ENCODE measurements around the gene TSPAN31.

Gene TSPAN31

GRCh38 chr12:57764662-57765002 is 19.8 kb downstream of the TSPAN31 start:
- ATAC-seq, result no peak

DNA sequence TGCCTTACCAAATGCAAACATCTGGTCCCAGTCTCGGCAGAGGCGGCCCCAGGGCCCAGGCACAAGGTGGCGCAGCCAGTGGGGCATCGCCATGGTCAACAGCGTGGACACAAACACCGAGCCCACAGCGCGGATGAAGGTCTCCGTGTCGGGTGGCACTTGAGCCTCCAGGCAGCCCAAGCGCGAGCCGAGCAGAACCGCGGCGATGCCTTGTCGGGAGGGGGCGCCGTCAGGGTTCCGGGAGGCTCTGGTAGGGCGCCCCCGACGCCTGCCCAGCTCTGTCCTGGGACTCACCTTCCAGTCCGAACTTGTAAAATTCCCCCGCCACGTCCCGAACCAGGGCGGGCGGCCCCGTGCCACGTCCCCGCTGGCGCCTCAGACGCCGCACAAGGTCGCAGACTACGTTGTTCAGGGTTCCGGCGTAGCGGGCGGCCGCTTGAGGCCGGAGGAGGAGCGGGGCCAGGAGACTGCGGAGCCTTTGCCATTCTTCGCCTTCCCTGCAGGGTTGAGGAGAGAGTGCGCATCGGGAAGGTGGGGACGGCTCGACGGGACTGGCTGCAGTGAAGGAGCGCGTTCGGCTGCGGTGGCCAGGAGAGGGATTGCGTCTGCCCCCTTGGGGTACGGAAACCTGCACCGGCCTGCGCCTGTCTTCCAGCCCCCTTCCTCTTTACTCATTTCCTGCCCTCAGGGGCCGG is 20.3 kb downstream of the TSPAN31 start:
- no peak for TF ChIP-seq TCF4 (CRISPR knock-in tag; IDR thresholded peaks at IDR 0.05; ENCODE audit: borderline replicate concordance)
- TF ChIP-seq, protein P1, sequence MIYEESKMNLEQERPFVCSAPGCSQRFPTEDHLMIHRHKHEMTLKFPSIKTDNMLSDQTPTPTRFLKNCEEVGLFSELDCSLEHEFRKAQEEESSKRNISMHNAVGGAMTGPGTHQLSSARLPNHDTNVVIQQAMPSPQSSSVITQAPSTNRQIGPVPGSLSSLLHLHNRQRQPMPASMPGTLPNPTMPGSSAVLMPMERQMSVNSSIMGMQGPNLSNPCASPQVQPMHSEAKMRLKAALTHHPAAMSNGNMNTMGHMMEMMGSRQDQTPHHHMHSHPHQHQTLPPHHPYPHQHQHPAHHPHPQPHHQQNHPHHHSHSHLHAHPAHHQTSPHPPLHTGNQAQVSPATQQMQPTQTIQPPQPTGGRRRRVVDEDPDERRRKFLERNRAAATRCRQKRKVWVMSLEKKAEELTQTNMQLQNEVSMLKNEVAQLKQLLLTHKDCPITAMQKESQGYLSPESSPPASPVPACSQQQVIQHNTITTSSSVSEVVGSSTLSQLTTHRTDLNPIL (CRISPR knock-in tag; IDR thresholded peaks at IDR 0.05; ENCODE audit: low read depth), result no peak
- no peak for TF ChIP-seq GLIS3 (CRISPR knock-in tag; IDR thresholded peaks at IDR 0.05)
- no peak for TF ChIP-seq ZFP30 (CRISPR knock-in tag; IDR thresholded peaks at IDR 0.05)
- no peak for TF ChIP-seq ZNF8 (CRISPR knock-in tag; IDR thresholded peaks at IDR 0.05)
- no peak for TF ChIP-seq ARNTL (CRISPR knock-in tag; IDR thresholded peaks at IDR 0.05; ENCODE audit: borderline replicate concordance, low read depth)
- no peak for TF ChIP-seq ZFP3 (CRISPR knock-in tag; IDR thresholded peaks at IDR 0.05)
- TF ChIP-seq TOX (CRISPR knock-in tag; IDR thresholded peaks at IDR 0.05; ENCODE audit: borderline replicate concordance), result no peak
- no peak for TF ChIP-seq RARB (CRISPR knock-in tag; IDR thresholded peaks at IDR 0.05)
- TF ChIP-seq ESRRG (CRISPR knock-in tag; IDR thresholded peaks at IDR 0.05), result no peak
- peak; percentile 81 for ATAC-seq

More at GRCh38 chr12:57764662-57765002, 19.8 kb downstream of the TSPAN31 start:
- TF ChIP-seq BACH2 (CRISPR knock-in tag; IDR thresholded peaks at IDR 0.05; ENCODE audit: borderline replicate concordance) (no peak), RARB (CRISPR knock-in tag; IDR thresholded peaks at IDR 0.05) (no peak), ISL1 (CRISPR knock-in tag; IDR thresholded peaks at IDR 0.05) (no peak), GLIS3 (CRISPR knock-in tag; IDR thresholded peaks at IDR 0.05) (no peak), PPARA (CRISPR knock-in tag; IDR thresholded peaks at IDR 0.05; ENCODE audit: borderline replicate concordance) (no peak), SNAI2 (CRISPR knock-in tag; IDR thresholded peaks at IDR 0.05) (no peak), PATZ1 (CRISPR knock-in tag; IDR thresholded peaks at IDR 0.05; ENCODE audit: borderline replicate concordance) (no peak), ZC3H10 (CRISPR knock-in tag; IDR thresholded peaks at IDR 0.05) (no peak), TCF4 (CRISPR knock-in tag; IDR thresholded peaks at IDR 0.05; ENCODE audit: borderline replicate concordance) (no peak), OSR1 (CRISPR knock-in tag; IDR thresholded peaks at IDR 0.05) (no peak), ZFP3 (CRISPR knock-in tag; IDR thresholded peaks at IDR 0.05) (no peak)
- TF ChIP-seq, protein P2, sequence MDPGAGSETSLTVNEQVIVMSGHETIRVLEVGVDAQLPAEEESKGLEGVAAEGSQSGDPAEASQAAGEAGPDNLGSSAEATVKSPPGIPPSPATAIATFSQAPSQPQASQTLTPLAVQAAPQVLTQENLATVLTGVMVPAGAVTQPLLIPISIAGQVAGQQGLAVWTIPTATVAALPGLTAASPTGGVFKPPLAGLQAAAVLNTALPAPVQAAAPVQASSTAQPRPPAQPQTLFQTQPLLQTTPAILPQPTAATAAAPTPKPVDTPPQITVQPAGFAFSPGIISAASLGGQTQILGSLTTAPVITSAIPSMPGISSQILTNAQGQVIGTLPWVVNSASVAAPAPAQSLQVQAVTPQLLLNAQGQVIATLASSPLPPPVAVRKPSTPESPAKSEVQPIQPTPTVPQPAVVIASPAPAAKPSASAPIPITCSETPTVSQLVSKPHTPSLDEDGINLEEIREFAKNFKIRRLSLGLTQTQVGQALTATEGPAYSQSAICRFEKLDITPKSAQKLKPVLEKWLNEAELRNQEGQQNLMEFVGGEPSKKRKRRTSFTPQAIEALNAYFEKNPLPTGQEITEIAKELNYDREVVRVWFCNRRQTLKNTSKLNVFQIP (CRISPR knock-in tag; IDR thresholded peaks at IDR 0.05; ENCODE audit: borderline replicate concordance, low read depth), result no peak

DNA sequence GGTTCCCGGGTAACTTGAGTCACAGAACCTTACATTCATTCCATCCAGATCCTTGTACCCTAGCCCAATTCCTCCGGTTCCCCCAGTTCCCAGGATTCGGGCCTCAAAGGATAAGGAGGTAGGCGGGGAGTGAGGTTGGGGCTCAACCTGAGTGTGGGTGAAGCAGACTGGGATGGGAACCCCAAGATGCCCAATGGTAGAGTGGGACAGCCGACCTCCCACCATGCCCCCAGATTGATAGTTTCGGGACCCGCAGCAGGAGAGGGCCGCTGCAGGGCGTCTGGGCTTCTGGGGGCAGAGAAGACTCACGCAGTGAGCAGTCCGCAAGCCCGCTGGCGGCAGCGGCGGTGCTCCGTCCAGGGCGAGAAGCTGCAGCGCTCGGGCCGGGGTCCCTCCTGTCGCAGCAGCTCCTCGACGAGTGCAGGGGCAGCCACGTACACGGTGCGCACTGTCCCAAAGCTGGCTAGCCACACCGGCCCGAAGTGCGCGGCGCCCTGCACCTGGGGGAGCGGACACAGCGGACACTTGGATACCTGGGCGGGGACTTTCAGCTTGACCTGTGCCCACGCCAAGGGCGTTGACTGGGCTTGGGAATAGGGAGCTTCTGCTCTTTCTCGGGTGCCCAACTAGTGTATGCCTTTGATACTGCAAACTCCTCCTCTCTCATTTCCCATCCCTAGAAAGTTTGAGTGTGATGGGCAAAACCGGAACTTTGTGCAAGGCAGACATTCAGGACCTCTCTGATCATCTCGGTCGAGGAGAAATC is 21.0 kb downstream of the TSPAN31 start:
- TF ChIP-seq PATZ1 (CRISPR knock-in tag; IDR thresholded peaks at IDR 0.05; ENCODE audit: borderline replicate concordance) (no peak), ZC3H10 (CRISPR knock-in tag; IDR thresholded peaks at IDR 0.05) (no peak), SNAI2 (CRISPR knock-in tag; IDR thresholded peaks at IDR 0.05) (no peak), ZNF70 (CRISPR knock-in tag; IDR thresholded peaks at IDR 0.05) (no peak), ZFP3 (CRISPR knock-in tag; IDR thresholded peaks at IDR 0.05) (no peak), OSR1 (CRISPR knock-in tag; IDR thresholded peaks at IDR 0.05) (no peak), RARB (CRISPR knock-in tag; IDR thresholded peaks at IDR 0.05) (no peak), GLIS3 (CRISPR knock-in tag; IDR thresholded peaks at IDR 0.05) (no peak), CSRNP3 (CRISPR knock-in tag; IDR thresholded peaks at IDR 0.05) (no peak), TCF4 (CRISPR knock-in tag; IDR thresholded peaks at IDR 0.05; ENCODE audit: borderline replicate concordance) (no peak)
- TF ChIP-seq, protein P2 (CRISPR knock-in tag; IDR thresholded peaks at IDR 0.05; ENCODE audit: borderline replicate concordance, low read depth), result no peak
- TF ChIP-seq, protein P3, sequence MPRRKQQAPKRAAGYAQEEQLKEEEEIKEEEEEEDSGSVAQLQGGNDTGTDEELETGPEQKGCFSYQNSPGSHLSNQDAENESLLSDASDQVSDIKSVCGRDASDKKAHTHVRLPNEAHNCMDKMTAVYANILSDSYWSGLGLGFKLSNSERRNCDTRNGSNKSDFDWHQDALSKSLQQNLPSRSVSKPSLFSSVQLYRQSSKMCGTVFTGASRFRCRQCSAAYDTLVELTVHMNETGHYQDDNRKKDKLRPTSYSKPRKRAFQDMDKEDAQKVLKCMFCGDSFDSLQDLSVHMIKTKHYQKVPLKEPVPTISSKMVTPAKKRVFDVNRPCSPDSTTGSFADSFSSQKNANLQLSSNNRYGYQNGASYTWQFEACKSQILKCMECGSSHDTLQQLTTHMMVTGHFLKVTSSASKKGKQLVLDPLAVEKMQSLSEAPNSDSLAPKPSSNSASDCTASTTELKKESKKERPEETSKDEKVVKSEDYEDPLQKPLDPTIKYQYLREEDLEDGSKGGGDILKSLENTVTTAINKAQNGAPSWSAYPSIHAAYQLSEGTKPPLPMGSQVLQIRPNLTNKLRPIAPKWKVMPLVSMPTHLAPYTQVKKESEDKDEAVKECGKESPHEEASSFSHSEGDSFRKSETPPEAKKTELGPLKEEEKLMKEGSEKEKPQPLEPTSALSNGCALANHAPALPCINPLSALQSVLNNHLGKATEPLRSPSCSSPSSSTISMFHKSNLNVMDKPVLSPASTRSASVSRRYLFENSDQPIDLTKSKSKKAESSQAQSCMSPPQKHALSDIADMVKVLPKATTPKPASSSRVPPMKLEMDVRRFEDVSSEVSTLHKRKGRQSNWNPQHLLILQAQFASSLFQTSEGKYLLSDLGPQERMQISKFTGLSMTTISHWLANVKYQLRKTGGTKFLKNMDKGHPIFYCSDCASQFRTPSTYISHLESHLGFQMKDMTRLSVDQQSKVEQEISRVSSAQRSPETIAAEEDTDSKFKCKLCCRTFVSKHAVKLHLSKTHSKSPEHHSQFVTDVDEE (CRISPR knock-in tag; IDR thresholded peaks at IDR 0.05), result no peak
- peak; percentile 19 for ATAC-seq

Data from SK-N-SH treated with all-trans-retinoic acid at 6 μM for 48 hours (cell line).